ENCODE results near the gene ARL6IP4.
"Not testable (repeated sequence)": the region's sequence is repeated elsewhere in the genome, so short reads cannot be mapped to it uniquely, and the experiment has no call there.

Gene ARL6IP4

GRCh38 chr12:122980183-122981035 lies at the start of gene ARL6IP4:
Gene ARL6IP4 (plus strand): TSS chr12:122980681. CDS start chr12:122981140, 459 bp downstream.
- no peak for FAIRE-seq
- DNase-seq (ENCODE audit: insufficient read length, low spot score), result peak; percentile 72

DNA sequence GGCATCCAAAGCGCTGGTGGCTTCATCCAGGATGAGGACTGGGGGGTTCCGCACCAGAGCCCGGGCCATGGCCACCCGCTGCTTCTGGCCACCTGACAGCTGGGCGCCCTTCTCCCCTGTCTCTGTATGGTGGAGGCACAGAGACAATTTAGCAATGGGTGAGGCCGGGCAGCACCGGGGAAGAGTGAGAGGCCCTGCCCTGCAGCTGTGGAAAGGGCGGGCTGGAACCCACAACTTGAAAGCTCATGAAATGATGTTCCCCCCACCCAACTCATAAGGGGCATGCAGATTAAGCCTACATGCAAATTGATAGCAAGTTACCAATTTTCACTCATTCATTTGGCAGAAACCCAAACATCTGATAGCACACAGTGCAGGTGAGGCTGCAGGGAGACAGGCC lies 48.3 kb upstream of the ARL6IP4 start:
- DNase-seq (ENCODE audit: insufficient read length, low spot score) (no peak), FAIRE-seq (no peak)

DNA sequence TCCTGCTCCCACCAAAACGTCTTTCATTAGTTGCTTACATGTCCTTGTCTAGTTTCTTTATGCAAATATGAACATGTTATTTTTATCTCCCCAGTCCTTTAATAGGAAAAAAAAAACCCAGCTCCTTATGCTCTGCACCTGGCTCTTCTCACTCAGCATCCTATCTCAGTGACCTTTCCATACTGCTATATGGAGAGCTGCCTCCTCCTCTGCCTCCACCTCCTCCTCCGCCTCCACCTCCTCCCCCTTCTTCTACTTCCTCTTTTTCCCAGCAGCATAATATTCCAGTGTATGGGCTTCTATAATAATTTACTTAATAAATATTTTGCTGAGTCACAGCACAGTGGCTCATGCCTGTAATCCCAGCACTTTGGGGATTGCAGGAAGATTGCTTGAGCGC lies 45.8 kb upstream of the ARL6IP4 start:
- no peak for FAIRE-seq
- no peak for DNase-seq (ENCODE audit: insufficient read length, low spot score)

GRCh38 chr12:122935318-122935717 lies 45.2 kb upstream of the ARL6IP4 start:
- no peak for DNase-seq (ENCODE audit: insufficient read length, low spot score)
- FAIRE-seq, result no peak

- FAIRE-seq, result no peak
- DNase-seq (ENCODE audit: insufficient read length, low spot score), result no peak
These were observed 42.8 kb upstream of the ARL6IP4 start for GRCh38 chr12:122937622-122938091.

DNA sequence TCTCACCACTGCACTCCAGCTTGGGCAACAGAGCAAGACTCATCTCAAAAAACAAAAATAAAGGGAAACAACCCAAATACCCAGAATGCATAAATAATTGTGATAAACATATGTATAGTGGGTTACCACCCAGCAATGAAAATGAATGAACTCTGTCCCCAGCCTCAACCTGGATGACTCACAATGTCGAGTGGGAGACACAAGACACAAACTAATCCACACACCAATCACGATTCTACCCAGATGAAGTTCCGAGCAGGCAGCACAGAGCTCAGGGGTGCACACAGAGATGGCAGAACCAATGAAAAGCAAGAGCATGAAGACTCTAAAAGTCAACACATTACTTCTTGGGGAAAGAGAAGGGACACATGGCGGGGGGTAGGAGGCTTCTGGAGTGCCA lies 41.4 kb upstream of the ARL6IP4 start:
- DNase-seq (ENCODE audit: insufficient read length, low spot score) (no peak), FAIRE-seq (no peak)

- not testable (repeated sequence) for DNase-seq (ENCODE audit: insufficient read length, low spot score); FAIRE-seq
These were observed 39.1 kb upstream of the ARL6IP4 start for GRCh38 chr12:122941351-122941750.

GRCh38 chr12:122942637-122943036 lies 37.8 kb upstream of the ARL6IP4 start:
- no peak for DNase-seq (ENCODE audit: insufficient read length, low spot score)
- FAIRE-seq, result no peak

DNA sequence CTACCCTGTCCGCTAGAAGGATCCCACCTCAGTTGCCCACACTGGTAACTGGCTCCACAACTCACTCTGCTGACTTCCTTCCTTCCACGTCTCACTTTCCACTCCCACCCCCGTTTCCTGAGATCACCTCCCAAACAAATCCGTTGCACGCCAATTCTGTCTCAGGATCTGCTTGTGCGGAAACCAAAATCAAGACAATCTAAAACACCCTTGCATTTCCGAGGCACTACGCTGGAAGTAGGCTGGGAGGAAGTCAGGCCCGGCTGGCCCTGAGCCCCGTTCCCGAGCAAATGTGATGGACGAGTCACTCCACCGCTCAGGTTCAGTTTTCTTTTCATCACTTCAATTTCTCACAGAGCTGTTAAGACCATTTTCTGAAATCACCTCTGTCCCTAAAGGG lies 37.3 kb upstream of the ARL6IP4 start:
- FAIRE-seq, result no peak
- DNase-seq (ENCODE audit: insufficient read length, low spot score), result no peak

- FAIRE-seq (no peak), DNase-seq (ENCODE audit: insufficient read length, low spot score) (no peak)
These were observed 35.6 kb upstream of the ARL6IP4 start for GRCh38 chr12:122944605-122945592.

DNA sequence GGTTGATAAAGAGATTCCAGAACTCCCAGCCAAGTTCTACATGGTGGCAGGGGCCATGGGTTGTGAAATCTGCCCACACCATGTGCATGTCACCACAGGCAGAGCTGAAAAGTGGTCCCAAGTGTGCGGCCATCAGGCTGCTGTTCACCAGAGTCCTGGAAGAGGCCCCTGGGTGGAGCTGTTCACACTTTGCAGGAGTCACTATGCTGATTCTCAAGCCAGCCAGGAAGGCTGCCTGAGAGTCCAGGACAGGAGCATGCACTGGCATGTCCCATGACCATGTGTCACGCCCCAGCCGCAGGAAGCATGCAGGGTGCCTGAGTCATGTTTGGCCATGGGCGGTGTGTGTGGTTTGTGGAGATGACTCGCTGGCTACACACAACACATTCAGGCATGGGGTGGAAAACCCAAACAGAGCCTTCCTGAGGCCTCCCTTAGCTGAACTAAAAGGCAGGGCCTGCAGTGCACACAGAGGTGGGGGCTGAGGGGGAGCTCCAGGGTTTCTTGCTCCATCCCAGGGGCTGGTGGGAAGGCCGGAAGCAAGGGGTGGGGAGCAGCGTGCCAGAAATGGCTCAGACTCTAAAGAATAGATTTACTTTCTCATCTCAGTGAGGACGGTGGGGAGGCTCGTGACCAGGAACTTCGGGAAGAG lies 33.7 kb upstream of the ARL6IP4 start:
- DNase-seq (ENCODE audit: insufficient read length, low spot score) (peak; percentile 95), FAIRE-seq (peak; percentile 95)

DNA sequence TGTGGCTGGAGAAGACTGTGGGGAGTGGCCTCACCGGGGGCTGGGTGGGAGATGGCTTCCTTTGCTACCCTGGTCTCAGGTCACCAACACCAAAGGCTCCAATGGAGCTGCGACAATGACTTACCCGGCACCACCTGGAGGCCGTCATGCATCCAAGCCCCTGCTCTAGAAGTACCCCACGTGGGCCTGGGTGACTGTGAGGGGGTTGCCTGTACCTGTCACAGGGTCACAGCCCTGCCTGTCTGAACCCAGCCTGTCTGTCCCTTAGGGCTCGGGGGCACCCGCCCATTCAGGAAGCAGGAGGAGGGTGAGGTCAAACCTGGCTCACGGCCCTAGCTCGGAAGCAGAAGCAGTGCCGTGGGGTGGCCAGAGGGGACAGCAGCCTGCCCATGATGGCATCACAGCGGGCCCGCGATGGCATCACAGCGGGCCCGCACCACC lies 33.1 kb upstream of the ARL6IP4 start:
- FAIRE-seq (no peak), DNase-seq (ENCODE audit: insufficient read length, low spot score) (no peak)

GRCh38 chr12:122948605-122949004 lies 31.9 kb upstream of the ARL6IP4 start:
- FAIRE-seq, result no peak
- DNase-seq (ENCODE audit: insufficient read length, low spot score), result no peak

GRCh38 chr12:122949405-122949804 lies 31.1 kb upstream of the ARL6IP4 start:
- DNase-seq (ENCODE audit: insufficient read length, low spot score), result no peak
- FAIRE-seq, result no peak

GRCh38 chr12:122949816-122950675 lies 30.4 kb upstream of the ARL6IP4 start:
- FAIRE-seq (no peak), DNase-seq (ENCODE audit: insufficient read length, low spot score) (no peak)

GRCh38 chr12:122951406-122951805 lies 29.1 kb upstream of the ARL6IP4 start:
- DNase-seq (ENCODE audit: insufficient read length, low spot score) (no peak), FAIRE-seq (no peak)

DNA sequence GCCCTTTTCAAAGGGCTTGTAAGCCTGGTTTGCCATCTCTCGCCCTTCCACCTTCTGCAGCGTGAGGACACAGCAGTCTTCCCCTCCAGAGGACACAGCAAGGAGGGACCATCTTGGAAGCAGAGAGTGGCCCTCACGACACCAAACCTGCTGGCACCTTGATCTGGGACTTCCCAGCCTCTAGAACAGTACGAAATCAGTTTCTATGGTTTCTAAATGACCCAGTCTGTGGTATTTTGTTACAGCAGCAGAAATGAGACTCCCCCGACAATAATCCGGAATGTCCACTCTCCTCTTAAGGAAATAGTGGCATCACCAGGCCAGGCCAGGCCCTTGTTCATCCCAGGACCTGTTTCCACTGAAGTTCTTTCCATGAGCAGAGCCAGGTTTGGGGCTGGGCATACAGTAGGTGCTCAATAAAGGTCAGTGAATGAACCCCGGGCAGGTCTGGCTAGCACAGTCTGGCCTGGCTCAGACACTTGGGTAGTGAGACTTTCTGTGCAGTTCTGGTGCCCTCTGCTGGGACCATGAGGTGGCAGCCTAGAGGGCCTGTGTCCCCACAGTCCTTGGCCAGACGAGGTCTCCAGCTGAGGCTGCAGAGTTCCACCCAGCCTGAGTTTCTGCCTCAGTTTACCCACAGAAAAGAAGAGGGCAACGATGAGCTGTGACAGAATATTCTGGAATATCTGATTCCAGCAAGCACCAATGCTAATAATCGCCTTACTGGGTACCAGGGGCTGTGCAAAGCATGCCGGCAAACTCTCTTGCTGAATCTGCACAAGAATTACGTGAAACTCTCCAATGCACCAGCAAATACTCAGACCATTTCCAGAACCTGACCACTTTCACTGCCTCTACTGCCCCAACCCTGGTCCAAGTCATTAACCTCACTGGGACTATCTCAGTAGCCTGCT lies 28.2 kb upstream of the ARL6IP4 start:
- DNase-seq (ENCODE audit: insufficient read length, low spot score), result peak; percentile 77
- no peak for FAIRE-seq

DNA sequence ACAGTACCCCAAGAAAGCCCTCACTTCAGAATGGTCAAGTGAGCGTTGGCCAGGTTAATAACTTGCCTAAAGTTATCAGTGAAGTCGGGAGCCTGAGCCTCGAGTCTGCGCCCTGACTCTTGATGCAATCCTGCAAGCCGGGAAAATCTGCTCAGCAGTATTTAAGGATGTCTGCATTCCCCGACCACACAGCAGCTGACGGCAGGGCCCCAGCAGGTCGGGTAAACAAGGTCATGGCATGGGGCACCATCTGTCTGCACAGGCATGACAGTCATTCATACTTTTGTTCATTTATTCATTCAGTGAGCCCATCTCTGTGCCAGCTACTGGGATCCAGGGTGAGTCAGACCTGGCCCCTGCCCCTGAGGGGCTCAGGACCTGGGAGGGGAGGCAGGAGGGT lies 25.3 kb upstream of the ARL6IP4 start:
- FAIRE-seq, result no peak
- no peak for DNase-seq (ENCODE audit: insufficient read length, low spot score)

- DNase-seq (ENCODE audit: insufficient read length, low spot score), result no peak
- no peak for FAIRE-seq
These were observed 24.4 kb upstream of the ARL6IP4 start for GRCh38 chr12:122956035-122956434.
